A673 (cell line): Measurements from ENCODE around the gene MASP1. TPM values are rescaled to one million over a fixed set of nuclear protein-coding genes. Genes with fewer than 3 reads are reported as not detected.

ENCODE experiments used
- BruUV-seq: library from RNA; stranded (reverse); fragments of 400-500 nt; replicated peaks from 2 replicates; lab custom pipeline; 2021; lab: Mats Ljungman, UMichigan
- CTCF ChIA-PET: fragments of 300-600 bp; sonication (Branson Sonifier 250); formaldehyde crosslinking; loops from one replicate; lab custom pipeline; 2022; ENCODE audit warnings: antibody characterized with exemption; lab: Charles Lee
- POLR2A ChIA-PET: fragments of 300-600 bp; sonication (Branson Sonifier 250); formaldehyde crosslinking; loops from one replicate; lab custom pipeline; 2022; ENCODE audit warnings: antibody characterized with exemption; ENCODE audit not compliant: low non-redundant PET; lab: Charles Lee
- DNase-seq: peaks from one replicate; pipeline ENCODE4 v3.0.0-alpha.2; 2015; ENCODE audit warnings: low spot score
- H3K27ac ChIP-seq: fragments of 200-600 bp; sonication (generic); 2 replicates; pipeline ENCODE4 v1.5.1; 2016; ENCODE audit warnings: mixed run types, low read depth, mild to moderate bottlenecking, mixed read lengths, antibody characterized with exemption, low read length; ENCODE audit not compliant: poor library complexity, severe bottlenecking
- H3K27me3 ChIP-seq: fragments of 200-600 bp; sonication (generic); replicated peaks from 2 replicates; pipeline ENCODE4 v1.6.1; 2017; ENCODE audit warnings: mixed run types, low read depth, mild to moderate bottlenecking, mixed read lengths, antibody characterized with exemption, low read length; ENCODE audit not compliant: insufficient read depth, poor library complexity
- H3K36me3 ChIP-seq: fragments of 200-600 bp; sonication (generic); 2 replicates; pipeline ENCODE4 v1.6.1; 2016; ENCODE audit warnings: mixed run types, mild to moderate bottlenecking, mixed read lengths, antibody characterized with exemption, low read length; ENCODE audit not compliant: insufficient read depth, poor library complexity, severe bottlenecking
- H3K4me1 ChIP-seq: fragments of 200-600 bp; sonication (generic); 2 replicates; pipeline ENCODE4 v1.6.1; 2017; ENCODE audit warnings: mixed run types, mild to moderate bottlenecking, mixed read lengths, antibody characterized with exemption, low read length; ENCODE audit not compliant: insufficient read depth, poor library complexity, severe bottlenecking
- H3K4me3 ChIP-seq: fragments of 200-600 bp; sonication (generic); 2 replicates; pipeline ENCODE4 v1.5.1; 2016; ENCODE audit warnings: low read depth, mixed run types, mild to moderate bottlenecking, mixed read lengths, low read length; ENCODE audit not compliant: poor library complexity, severe bottlenecking
- H3K9me3 ChIP-seq: fragments of 200-600 bp; sonication (generic); 2 replicates; pipeline ENCODE4 v1.6.1; 2016; ENCODE audit warnings: mixed run types, low read depth, mild to moderate bottlenecking, mixed read lengths, antibody characterized with exemption, low read length; ENCODE audit not compliant: poor library complexity, severe bottlenecking
- EZH2 ChIP-seq: fragments of 200-600 bp; sonication (generic); IDR thresholded peaks from 2 replicates; pipeline ENCODE4 v1.6.1; 2017; ENCODE audit warnings: borderline replicate concordance, low read depth, mild to moderate bottlenecking, mixed read lengths, antibody characterized with exemption, low read length; ENCODE audit not compliant: poor library complexity, severe bottlenecking
- intact Hi-C: fragments of 100-400 bp; cut with micrococcal nuclease; formaldehyde crosslinking; loops from one replicate; pipeline ENCODE4 v1.10.0; 2022; ENCODE audit not compliant: unreplicated experiment
- total RNA-seq: library from RNA; stranded (reverse); gene quantifications from 2 replicates; pipeline ENCODE4 v1.2.3, GENCODE V29; 2021
- TF ChIP-seq, protein P1 (sequence below): fragments of 300-800, 200-600 bp; sonication (generic); conservative IDR thresholded peaks from 2 replicates; pipeline ENCODE4 v1.5.1; 2017; ENCODE audit warnings: low read depth, mild to moderate bottlenecking, antibody characterized with exemption, low read length, moderate library complexity, mixed read lengths

Gene MASP1
- total RNA-seq, 1 experiment from 2014 or later = not detected

DNA sequence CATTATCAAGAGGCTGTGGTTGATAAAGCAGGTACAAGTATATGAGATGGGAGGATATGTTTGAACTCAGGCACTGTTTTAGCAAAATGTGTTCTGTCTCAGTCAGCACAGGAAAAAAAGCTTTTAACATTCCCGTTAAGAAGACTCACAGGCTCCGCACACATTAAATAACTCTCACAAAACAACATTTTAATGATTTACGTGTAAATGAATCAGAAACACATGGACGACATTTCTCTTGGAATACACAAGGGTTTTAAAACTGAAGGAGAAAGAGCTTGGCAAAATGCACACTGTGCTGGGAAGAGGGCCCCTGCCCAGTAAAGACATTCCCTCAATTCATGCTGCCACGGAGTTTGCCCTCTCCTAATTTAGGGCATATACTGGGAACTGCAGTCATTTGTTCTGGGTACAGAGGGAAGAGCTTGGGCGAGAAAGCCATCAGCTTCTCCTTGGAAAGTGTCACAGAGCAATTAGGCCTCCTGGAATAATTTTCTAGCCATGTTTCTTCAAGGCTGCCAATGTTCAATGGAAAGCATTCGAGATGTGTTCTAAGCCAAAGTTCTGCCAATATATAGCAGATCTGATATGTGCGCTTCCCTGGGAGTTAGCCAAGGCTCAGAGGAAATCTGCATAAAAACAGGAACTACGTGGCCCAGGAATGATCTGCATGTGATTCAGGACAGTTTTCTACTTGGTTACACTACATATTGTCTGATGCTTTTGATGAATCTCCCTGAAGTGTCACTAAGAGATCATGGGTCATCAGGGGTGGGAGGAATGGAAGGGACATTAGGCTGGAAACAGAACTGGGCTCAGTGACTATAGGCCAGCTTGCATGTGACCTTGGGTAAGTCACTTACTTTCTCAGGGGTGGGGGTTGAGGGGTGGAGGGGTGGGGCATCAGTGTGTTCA lies 2.2 kb upstream of the MASP1 start:
- Histone ChIP-seq H3K4me3 (no peak overlapping the region), H3K36me3 (no peaks in the 10 kb centered on the region), H3K4me1 (peaks cover 8% of the 10 kb centered on the region), H3K9me3 (no peaks in the 10 kb centered on the region), H3K27ac (no peak overlapping the region), H3K27me3 (no peaks in the 10 kb centered on the region)
- no peak for DNase-seq
- ChIA-PET POLR2A (no interaction called here), CTCF (interaction anchor here (1.0 kb wide), 1 partner anchor 365 kb away, joined by 4 read pairs; no protein-coding TSS in a partner anchor)
- no TSS peak for BruUV-seq
- intact Hi-C loops = no loop called here
- TF ChIP-seq, protein P1, sequence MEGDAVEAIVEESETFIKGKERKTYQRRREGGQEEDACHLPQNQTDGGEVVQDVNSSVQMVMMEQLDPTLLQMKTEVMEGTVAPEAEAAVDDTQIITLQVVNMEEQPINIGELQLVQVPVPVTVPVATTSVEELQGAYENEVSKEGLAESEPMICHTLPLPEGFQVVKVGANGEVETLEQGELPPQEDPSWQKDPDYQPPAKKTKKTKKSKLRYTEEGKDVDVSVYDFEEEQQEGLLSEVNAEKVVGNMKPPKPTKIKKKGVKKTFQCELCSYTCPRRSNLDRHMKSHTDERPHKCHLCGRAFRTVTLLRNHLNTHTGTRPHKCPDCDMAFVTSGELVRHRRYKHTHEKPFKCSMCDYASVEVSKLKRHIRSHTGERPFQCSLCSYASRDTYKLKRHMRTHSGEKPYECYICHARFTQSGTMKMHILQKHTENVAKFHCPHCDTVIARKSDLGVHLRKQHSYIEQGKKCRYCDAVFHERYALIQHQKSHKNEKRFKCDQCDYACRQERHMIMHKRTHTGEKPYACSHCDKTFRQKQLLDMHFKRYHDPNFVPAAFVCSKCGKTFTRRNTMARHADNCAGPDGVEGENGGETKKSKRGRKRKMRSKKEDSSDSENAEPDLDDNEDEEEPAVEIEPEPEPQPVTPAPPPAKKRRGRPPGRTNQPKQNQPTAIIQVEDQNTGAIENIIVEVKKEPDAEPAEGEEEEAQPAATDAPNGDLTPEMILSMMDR = no peak
- TF ChIP-seq EZH2 = no peak

DNA sequence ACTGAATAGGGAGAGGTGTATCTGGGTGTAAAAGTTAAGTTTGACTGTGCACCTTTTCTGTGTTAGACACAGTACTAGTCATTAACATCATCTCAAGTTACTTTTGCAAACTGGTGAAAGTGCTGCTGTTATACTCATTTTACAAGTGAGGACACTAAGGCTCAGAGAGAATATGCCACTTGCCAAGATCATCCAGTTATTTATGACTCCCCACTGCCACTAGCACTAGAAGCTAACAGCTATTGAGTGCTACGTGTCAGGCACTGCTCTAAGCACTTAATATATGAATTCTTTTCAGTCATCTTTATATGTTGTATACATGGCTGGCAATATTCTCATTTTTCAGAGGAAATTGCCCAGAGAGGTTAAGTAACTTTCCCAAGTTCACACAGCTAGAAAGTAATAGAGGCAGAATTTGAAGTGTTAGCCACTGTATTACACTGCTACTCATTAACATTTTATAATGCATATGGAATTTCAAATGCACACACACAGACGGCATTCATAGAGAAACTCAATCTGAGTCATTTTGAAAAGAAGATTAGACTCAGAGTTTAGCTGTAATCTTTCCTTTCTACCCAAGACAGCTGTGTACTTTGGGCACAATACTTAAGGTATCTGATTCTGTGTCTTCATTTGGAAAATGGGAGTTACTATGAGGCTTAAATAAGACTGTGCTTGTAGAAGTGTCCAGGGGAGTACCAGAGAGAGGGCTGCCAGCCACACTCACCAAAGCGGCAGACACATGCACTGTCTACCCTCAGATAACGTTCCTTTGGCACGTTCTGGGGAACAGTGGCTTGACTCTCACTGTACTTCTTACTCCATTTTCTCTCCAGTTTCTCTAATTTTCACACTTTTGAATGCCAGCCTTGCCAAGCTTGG lies 1.3 kb upstream of the MASP1 start:
- Histone ChIP-seq H3K4me1 (peaks cover 8% of the 10 kb centered on the region), H3K4me3 (no peak overlapping the region), H3K36me3 (no peaks in the 10 kb centered on the region), H3K9me3 (no peaks in the 10 kb centered on the region), H3K27ac (no peak overlapping the region), H3K27me3 (no peaks in the 10 kb centered on the region)
- TF ChIP-seq, protein P1 = no peak
- no peak for TF ChIP-seq EZH2
- ChIA-PET CTCF (no interaction called here), POLR2A (interaction anchor here (0.5 kb wide), 1 partner anchor 449 kb away, joined by 6 read pairs; no protein-coding TSS in a partner anchor)
- intact Hi-C loops = no loop called here
- BruUV-seq = no TSS peak
- DNase-seq = no peak

DNA sequence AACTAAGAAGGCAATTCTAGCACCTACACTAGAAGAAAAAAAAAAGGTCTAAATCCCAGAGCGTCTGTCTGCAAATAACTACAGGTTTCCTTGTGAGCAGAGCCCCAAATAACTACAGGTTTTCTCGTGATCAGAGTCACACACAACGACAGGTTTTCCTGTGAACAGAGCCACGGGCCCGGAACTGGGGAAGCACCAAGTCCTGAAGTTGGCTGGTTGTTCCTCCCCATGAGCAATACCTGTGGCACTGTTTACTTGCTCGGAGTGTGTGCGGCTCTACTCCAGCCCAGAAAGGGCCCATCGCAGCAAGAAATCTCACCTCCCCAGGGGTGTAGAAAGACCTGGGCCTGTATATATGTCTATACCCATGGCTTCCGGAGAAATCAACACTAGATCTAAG lies 644 bp upstream of the MASP1 start:
- ChIA-PET POLR2A (interaction anchor here (0.5 kb wide), 1 partner anchor 448 kb away, joined by 6 read pairs; no protein-coding TSS in a partner anchor), CTCF (no interaction called here)
- Histone ChIP-seq H3K27ac (no peak overlapping the region), H3K36me3 (no peaks in the 10 kb centered on the region), H3K9me3 (no peaks in the 10 kb centered on the region), H3K4me1 (peaks cover 8% of the 10 kb centered on the region), H3K4me3 (no peak overlapping the region), H3K27me3 (no peaks in the 10 kb centered on the region)
- TF ChIP-seq EZH2 = no peak
- TF ChIP-seq, protein P1 = no peak
- intact Hi-C loops = no loop called here
- no TSS peak for BruUV-seq
- DNase-seq = no peak
